ENCODE results near the gene NRP1.
"Not testable (repeated sequence)": the region's sequence is repeated elsewhere in the genome, so short reads cannot be mapped to it uniquely, and the experiment has no call there.

The NRP1 gene

GRCh38 chr10:33141251-33141650 lies 193.2 kb downstream of the NRP1 start:
- no peak for DNase-seq

- DNase-seq, result no peak
Observed at GRCh38 chr10:33139181-33139646, 195.3 kb downstream of the NRP1 start.

- not testable (repeated sequence) for DNase-seq
Observed at GRCh38 chr10:33138686-33139085, 195.8 kb downstream of the NRP1 start.

GRCh38 chr10:33137356-33138005 lies 197.0 kb downstream of the NRP1 start:
- DNase-seq, result no peak

GRCh38 chr10:33136781-33137180 lies 197.7 kb downstream of the NRP1 start:
- no peak for DNase-seq

GRCh38 chr10:33136271-33136670 lies 198.2 kb downstream of the NRP1 start:
- no peak for DNase-seq

- no peak for DNase-seq
Observed at GRCh38 chr10:33134011-33134751, 200.3 kb downstream of the NRP1 start.

- no peak for DNase-seq
Observed at GRCh38 chr10:33133557-33133956, 200.9 kb downstream of the NRP1 start.

GRCh38 chr10:33132626-33133025 lies 201.8 kb downstream of the NRP1 start:
- DNase-seq, result no peak

GRCh38 chr10:33129996-33130386 lies 204.5 kb downstream of the NRP1 start:
- DNase-seq, result no peak

- no peak for DNase-seq
Observed at GRCh38 chr10:33129141-33129995, 205.1 kb downstream of the NRP1 start.

GRCh38 chr10:33127622-33128021 lies 206.8 kb downstream of the NRP1 start:
- DNase-seq, result no peak
